Measurements from ENCODE around the gene ATG9A.

The ATG9A gene

GRCh38 chr2:219221957-219222518 lies 7.4 kb downstream of the ATG9A start:
- DNase-seq (ENCODE audit: low spot score) = no peak

- DNase-seq (ENCODE audit: low spot score) = no peak
Observed at GRCh38 chr2:219220652-219221402, 8.6 kb downstream of the ATG9A start.

GRCh38 chr2:219219784-219220532 lies 9.5 kb downstream of the ATG9A start:
- DNase-seq (ENCODE audit: low spot score) = no peak

- peak; percentile 88 for DNase-seq (ENCODE audit: low spot score)
Observed at GRCh38 chr2:219218732-219219701, 10.4 kb downstream of the ATG9A start, which contains the start of gene ABCB6. ABCB6 (minus strand) TSS chr2:219218958; CDS start chr2:219218673, 285 bp downstream.

GRCh38 chr2:219218217-219218731 lies 11.2 kb downstream of the ATG9A start:
- no peak for DNase-seq (ENCODE audit: low spot score)

- no peak for DNase-seq (ENCODE audit: low spot score)
Observed at GRCh38 chr2:219216535-219216915, 12.9 kb downstream of the ATG9A start.

GRCh38 chr2:219215871-219216534 lies 13.4 kb downstream of the ATG9A start:
- DNase-seq (ENCODE audit: low spot score) = no peak

- no peak for DNase-seq (ENCODE audit: low spot score)
Observed at GRCh38 chr2:219214786-219215185, 14.7 kb downstream of the ATG9A start.

- DNase-seq (ENCODE audit: low spot score) = no peak
Observed at GRCh38 chr2:219214141-219214540, 15.3 kb downstream of the ATG9A start.

GRCh38 chr2:219213486-219214071 lies 15.9 kb downstream of the ATG9A start:
- DNase-seq (ENCODE audit: low spot score) = no peak

- DNase-seq (ENCODE audit: low spot score) = no peak
Observed at GRCh38 chr2:219213026-219213415, 16.4 kb downstream of the ATG9A start.

- no peak for DNase-seq (ENCODE audit: low spot score)
Observed at GRCh38 chr2:219210886-219211362, 18.5 kb downstream of the ATG9A start.

GRCh38 chr2:219210196-219210885 lies 19.1 kb downstream of the ATG9A start:
- DNase-seq (ENCODE audit: low spot score) = no peak

- DNase-seq (ENCODE audit: low spot score) = no peak
Observed at GRCh38 chr2:219209236-219210195, 19.9 kb downstream of the ATG9A start.

- DNase-seq (ENCODE audit: low spot score) = no peak
Observed at GRCh38 chr2:219207884-219208740, 21.3 kb downstream of the ATG9A start.

- no peak for DNase-seq (ENCODE audit: low spot score)
Observed at GRCh38 chr2:219207134-219207883, 22.1 kb downstream of the ATG9A start.
